GM19395 (cell line): ENCODE data around the gene NEK10.
A peak's percentile ranks its signal among the peaks of the same experiment; 100 is the strongest.

ENCODE experiments used
- ATAC-seq: cut with Tn5 transposase; IDR thresholded peaks from one replicate; pipeline ENCODE4 v1.9.1; 2021; ENCODE audit warnings: mild to moderate bottlenecking, moderate library complexity; ENCODE audit not compliant: unreplicated experiment

The NEK10 gene

DNA sequence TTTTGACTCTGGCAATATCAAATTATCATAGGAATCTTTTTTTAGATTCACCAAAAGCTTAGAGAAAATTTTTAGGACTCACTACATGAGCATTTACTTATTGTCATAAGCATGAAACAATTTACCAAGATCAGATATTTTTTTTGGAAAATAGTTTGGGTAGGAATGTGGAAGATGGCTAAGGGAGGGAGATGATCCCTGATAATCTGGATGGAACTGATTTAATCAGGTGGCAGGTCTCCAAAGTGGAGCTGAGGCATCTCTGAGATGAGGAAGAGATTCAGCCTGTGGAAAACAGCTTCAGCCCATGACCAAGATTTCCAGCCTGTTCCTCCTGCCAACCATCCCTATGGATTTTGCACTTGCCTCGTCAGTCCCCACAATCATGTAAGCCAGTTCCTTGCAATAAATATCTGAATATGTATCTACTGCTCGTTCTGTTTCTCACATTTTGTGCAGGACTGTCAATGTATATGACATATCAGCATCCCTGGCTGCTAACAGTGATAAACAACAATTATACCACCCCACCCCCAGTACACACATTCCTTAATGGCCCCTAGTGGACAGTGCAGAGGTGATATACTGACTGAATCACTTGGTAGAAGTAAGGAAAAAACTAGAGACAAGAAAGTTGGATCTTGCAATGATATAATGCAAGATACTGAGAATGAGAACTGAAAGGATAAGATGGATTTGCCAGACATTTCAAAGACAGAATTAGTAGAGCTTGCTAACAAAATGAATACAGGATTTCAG is 183.8 kb downstream of the NEK10 start:
- ATAC-seq: no peak

GRCh38 chr3:27184261-27184660 is 184.9 kb downstream of the NEK10 start:
- ATAC-seq: no peak

DNA sequence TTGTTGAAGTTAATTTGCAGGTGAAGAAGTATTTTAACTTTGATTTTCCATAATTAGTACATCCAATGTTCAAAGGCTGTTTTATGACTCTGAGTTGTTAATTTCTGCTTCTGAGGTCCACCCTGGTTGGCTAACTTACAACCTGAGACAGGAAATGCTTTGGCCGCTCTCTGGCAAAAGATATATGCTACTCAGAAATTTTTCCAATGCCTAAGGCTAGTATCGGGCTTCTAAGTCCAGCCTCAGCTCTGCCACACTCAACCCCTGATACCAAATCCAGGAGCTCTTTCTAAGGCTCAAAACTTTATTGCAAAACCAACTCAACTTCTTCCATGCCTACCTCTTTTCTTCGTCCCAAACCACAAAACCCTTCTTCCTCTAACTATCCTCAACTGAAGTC is 192.9 kb downstream of the NEK10 start:
- no peak for ATAC-seq

- ATAC-seq: no peak
Observed at GRCh38 chr3:27174530-27174929, 194.7 kb downstream of the NEK10 start.

GRCh38 chr3:27171113-27171512 is 198.1 kb downstream of the NEK10 start:
- peak; percentile 91 for ATAC-seq

GRCh38 chr3:27166888-27167287 is 202.3 kb downstream of the NEK10 start:
- no peak for ATAC-seq

DNA sequence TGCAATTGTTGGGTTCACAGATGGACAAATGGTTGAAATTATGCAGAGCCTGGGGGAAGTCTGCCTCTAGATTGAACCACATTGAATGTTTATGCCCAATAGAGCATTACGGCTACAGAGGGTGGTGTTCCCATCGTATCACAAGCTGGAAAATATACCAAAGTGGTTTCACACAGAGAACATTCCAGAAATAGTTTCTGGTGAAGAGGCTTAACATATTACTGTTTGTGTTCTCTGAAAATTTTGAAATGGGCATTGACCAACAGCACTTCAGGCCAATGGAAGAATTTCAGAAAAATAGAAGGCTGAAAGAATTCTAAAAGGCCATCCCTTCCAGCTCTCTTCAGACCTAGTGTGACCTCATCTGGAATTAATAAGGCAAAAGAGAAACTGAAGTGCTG is 203.9 kb downstream of the NEK10 start:
- ATAC-seq: no peak

DNA sequence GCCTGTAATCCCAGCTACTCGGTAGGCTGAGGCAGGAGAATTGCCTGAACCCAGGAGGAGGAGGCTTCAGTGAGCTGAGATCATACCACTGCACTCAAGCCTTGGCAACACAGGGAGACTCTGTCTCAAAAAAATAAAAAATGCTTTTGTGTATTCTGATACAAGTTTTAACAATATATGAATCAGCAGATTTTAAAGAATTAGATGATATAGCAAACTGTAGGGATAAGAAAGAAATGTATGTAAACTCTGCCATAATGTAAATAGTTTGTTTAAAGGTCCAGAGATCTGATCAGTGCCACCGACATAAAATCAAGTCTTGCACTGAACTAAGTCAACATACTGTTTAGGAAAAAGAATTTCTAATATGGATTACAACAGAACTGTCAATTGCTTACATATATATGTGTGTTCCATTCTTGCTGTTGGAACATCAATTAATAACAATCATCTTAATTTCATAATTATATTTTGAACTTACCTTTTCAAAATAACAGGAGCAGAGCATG is 208.3 kb downstream of the NEK10 start:
- no peak for ATAC-seq

GRCh38 chr3:27160146-27160545 is 209.0 kb downstream of the NEK10 start:
- ATAC-seq: no peak

DNA sequence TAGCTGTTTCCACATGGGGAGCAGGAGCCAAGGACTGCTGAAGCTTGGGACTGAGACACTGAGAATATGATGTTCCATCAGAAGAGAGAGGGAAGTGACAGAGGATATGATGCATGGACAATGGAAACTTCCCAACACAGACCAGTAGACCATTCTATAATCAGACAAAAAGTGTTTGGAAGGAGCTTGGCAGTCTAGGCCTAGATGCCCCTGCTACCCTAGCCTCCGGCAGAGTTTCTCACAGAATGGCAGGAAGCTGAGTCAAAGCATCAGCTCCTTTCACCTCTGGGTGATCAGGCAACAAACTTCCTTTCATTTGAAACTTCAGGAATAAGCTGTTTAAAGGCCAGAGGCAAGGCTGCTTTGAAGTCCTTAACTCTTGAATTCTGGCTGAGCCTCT is 222.0 kb downstream of the NEK10 start:
- no peak for ATAC-seq

DNA sequence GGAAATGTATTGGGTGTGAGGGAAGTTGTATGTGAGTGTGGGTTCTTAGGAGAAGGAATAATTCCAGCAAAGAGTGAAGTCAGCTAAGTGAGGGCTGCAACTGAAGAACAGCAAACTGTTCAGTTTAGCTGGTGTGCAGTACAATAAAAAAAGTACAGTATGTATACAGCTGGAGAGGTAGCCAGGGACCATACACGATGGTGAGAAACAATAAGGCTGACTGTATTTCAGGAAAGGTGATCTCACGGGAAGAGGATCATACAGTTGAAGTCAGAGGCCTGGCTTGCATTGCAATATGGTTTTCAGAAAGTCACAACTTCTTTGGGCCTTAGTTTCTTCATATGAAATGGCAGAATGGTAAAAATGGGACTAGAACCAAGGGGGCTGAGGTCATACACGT is 222.4 kb downstream of the NEK10 start:
- ATAC-seq: no peak

DNA sequence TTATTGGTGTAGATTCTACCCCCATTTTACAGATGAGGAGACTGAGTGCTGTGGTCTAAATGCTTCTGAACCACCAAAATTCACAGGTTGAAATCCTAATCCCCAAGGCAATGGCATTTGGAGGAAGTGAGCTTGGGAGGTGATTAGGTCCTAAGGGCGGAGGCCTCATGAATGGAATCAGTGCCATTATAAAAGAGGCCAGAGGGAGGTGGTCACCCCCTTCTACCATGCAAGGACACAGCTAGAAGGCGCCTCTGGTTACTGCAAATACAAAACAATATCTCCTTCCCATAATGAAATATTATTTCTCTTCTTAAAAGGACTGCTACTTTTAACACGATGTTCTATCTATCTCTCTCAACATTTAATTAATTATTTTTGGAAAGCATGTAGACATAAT is 223.5 kb downstream of the NEK10 start:
- no peak for ATAC-seq

DNA sequence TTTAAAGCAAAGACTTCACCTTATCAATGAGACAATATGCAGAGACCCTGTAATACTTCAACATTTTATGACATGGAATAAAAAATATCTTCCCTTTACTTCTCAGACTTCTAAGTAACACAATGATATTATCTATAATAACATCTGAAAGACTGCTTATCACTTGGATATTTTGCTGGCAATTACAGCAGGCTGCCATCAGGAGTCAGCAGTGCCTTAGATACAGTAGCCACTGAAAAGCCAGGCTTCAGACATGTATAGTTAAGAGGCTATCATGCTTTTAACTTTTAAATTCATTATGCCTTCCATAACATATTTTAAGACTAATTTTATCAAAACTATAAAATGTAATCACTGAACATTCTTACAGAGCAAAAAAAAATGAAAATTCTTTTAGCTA is 227.5 kb downstream of the NEK10 start:
- no peak for ATAC-seq

GRCh38 chr3:27138562-27138961 is 230.6 kb downstream of the NEK10 start:
- no peak for ATAC-seq

DNA sequence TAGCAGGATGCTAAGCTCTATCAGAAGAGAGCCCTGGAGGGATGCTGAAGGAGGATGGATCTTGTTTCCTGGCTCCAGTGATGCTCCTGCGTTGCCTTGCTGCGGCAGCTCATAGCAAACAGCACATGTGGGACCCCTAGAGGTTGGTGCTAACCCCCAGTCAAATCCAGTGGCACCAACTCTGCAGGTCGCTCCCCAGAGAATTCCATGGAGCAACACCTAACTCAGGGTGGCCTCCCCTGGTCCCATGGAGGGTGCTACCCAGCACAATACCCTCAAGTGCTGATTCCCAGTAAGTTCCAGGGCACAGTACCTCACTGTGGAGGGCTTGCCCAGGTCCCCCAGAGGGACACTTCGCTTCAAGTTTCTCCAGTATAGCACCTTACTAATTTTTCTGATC is 231.2 kb downstream of the NEK10 start:
- ATAC-seq: no peak

DNA sequence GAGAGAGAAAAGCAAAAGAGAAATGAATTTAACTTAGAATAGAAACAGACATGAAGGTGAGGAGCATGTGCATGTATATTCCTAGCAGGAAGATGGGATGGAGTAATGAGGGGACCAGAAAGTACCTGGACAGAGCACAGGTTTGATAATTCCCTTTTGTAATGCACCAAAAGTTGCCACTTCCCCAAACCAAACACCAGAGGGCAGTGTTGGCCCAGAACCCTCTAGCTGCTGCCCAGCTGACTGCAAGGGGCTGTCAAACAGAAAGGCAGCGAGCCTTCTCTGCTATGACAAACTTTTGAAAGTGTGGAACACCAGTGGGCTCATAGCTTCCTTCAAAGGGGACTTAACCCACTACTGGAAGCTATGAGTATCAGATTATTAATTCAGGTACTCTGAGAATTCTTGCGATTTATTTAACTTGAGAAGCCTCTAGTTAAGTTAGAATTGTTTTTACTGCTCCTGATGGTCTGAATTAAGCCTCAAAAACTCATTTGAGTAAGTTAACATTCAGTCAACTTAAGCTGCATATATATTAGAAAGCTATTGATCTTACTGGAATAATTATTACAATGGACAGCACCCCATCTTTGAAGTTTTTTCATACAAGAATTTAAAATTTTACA is 234.9 kb downstream of the NEK10 start:
- peak; percentile 97 for ATAC-seq

DNA sequence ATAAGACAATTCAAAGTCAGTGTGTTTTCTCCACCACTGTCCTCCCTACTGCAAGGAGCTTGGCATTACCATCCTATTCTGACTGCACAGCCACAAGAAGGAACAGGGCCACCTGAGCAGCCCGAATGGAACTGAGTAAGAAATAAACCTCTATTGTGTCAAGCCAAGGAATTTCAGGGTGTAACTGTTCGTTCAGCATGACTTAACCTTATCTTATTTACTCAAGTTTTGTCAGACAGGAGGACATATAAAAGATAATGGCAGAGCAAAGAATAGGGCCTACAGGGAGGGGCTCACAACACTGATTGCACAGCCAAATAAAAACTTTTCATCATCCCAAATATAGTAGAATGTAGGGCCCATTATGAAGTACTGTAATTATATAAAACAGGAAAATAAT is 236.1 kb downstream of the NEK10 start:
- ATAC-seq: no peak

DNA sequence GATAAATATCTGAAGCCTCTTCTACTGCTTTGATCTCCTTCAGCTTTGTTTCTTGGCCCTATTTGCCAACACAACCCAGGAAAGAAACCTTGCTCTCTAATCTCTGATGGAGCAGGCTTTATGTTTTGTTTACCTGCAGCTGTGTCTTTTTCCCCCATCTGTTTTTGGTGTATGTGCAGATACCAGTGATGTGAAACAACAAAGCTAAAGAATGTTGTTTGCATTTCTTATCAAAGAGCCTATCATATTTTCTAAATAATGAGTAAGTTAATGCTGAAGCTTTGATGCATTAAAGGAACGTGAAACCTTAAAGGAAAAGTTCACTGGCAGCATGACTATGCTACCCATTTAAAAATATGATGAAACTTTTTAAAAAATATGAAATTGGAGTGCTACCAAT is 238.4 kb downstream of the NEK10 start:
- ATAC-seq: no peak

GRCh38 chr3:27127879-27128278 is 241.3 kb downstream of the NEK10 start:
- no peak for ATAC-seq

- no peak for ATAC-seq
Observed at GRCh38 chr3:27127195-27127594, 242.0 kb downstream of the NEK10 start.

DNA sequence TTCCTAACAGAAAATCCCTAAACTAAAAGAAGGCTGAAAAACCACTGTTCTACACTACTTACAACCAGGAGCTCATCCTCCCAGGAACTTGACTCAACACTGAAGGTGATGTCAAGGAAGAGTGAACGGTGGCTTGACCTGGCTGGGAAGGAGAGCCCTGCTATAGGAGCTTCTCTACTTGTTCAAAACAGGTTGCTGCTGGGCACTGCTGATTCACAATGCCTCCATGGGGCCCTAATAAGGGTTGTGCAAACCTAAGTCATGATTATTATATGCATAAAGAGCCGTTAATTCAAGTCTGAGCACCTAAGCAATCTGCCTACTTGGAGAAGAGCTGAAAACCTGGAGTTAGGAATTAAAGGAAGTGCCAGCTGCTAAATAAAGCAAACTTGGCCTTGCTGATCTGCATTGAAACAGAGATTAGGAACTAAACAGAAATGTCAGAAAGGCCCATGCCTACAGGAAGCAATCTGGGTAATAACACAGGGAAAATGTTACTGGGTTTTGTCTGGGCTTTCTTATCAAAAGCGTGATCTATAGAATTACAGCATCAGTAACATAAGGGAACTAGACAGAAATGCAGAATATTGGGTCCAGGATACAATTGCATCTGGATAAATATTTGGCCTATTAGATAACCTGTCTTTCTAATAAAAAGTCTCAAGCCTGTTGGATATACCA is 243.2 kb downstream of the NEK10 start:
- ATAC-seq: no peak

GRCh38 chr3:27119639-27120038 is 249.5 kb downstream of the NEK10 start:
- ATAC-seq: no peak
